NCI-H2107 treated with DMSO at 0.1 percent for 48 hours (cell line): ENCODE data around the gene SERINC3.

ENCODE experiments used
- DNase-seq: peaks from one replicate; lab custom pipeline; 2025; ENCODE audit not compliant: unreplicated experiment; lab: John Stamatoyannopoulos, UW

Gene SERINC3

GRCh38 chr20:44533928-44534327, 12.1 kb upstream of the SERINC3 start:
- DNase-seq, result no peak

GRCh38 chr20:44532981-44533331, 11.1 kb upstream of the SERINC3 start:
- DNase-seq, result no peak

- DNase-seq, result no peak
Observed at GRCh38 chr20:44532259-44532980, 10.6 kb upstream of the SERINC3 start.

GRCh38 chr20:44528309-44528708, 6.4 kb upstream of the SERINC3 start:
- DNase-seq, result no peak

- DNase-seq, result no peak
Observed at GRCh38 chr20:44527716-44528199, 5.9 kb upstream of the SERINC3 start.

GRCh38 chr20:44526129-44526528, 4.3 kb upstream of the SERINC3 start:
- no peak for DNase-seq

GRCh38 chr20:44523746-44524145, 1.9 kb upstream of the SERINC3 start:
- no peak for DNase-seq

- no peak for DNase-seq
Observed at GRCh38 chr20:44522841-44523240, 971 bp upstream of the SERINC3 start.

GRCh38 chr20:44520881-44521280, 989 bp downstream of the SERINC3 start:
- no peak for DNase-seq

- no peak for DNase-seq
Observed at GRCh38 chr20:44518248-44518647, 3.6 kb downstream of the SERINC3 start.

GRCh38 chr20:44517454-44517853, 4.4 kb downstream of the SERINC3 start:
- DNase-seq, result no peak

- DNase-seq, result no peak
Observed at GRCh38 chr20:44516491-44516890, 5.4 kb downstream of the SERINC3 start.

GRCh38 chr20:44513871-44514270, 8.0 kb downstream of the SERINC3 start:
- no peak for DNase-seq

- no peak for DNase-seq
Observed at GRCh38 chr20:44509762-44510161, 12.1 kb downstream of the SERINC3 start.

- no peak for DNase-seq
Observed at GRCh38 chr20:44504402-44505307, 17.2 kb downstream of the SERINC3 start.

- no peak for DNase-seq
Observed at GRCh38 chr20:44502968-44503367, 18.9 kb downstream of the SERINC3 start.

- DNase-seq, result no peak
Observed at GRCh38 chr20:44501448-44501847, 20.4 kb downstream of the SERINC3 start.

- no peak for DNase-seq
Observed at GRCh38 chr20:44500221-44500620, 21.6 kb downstream of the SERINC3 start.

- no peak for DNase-seq
Observed at GRCh38 chr20:44497761-44498160, 24.1 kb downstream of the SERINC3 start.

- no peak for DNase-seq
Observed at GRCh38 chr20:44496976-44497375, 24.9 kb downstream of the SERINC3 start.

- no peak for DNase-seq
Observed at GRCh38 chr20:44495802-44496481, 25.9 kb downstream of the SERINC3 start.

- DNase-seq, result no peak
Observed at GRCh38 chr20:44495257-44495656, 26.6 kb downstream of the SERINC3 start.
